Fibroblast of pulmonary artery (primary cell): Measurements from ENCODE around the gene UBD.

ENCODE experiments used
- DNase-seq: peaks from one replicate; pipeline ENCODE4 v3.0.0-alpha.2; 2010; ENCODE audit warnings: low read depth
- H3K4me3 ChIP-seq: replicated peaks from 2 replicates; pipeline ENCODE4 v1.5.1; 2011; ENCODE audit warnings: low read depth, mild to moderate bottlenecking, control low read depth, low read length, moderate library complexity
- CTCF ChIP-seq: IDR thresholded peaks from 2 replicates; pipeline ENCODE4 v1.5.1; 2011; ENCODE audit warnings: mild to moderate bottlenecking, control low read depth, low read length, inconsistent platforms; ENCODE audit errors: missing control alignments

Gene UBD

GRCh38 chr6:29559524-29560287, at the start of gene UBD:
UBD (minus strand) TSS chr6:29559732; CDS start chr6:29559701, 31 bp downstream.
- H3K4me3 ChIP-seq = no peak within 1 kb of the TSS
- TF ChIP-seq CTCF = no peak
- DNase-seq = no peak

- DNase-seq = no peak
- TF ChIP-seq CTCF = no peak
- no peak overlapping the region for H3K4me3 ChIP-seq
Measured at GRCh38 chr6:29608131-29608530, 48.6 kb upstream of the UBD start.

GRCh38 chr6:29603930-29604329, 44.4 kb upstream of the UBD start:
- TF ChIP-seq CTCF = no peak
- H3K4me3 ChIP-seq = no peak overlapping the region
- no peak for DNase-seq

DNA sequence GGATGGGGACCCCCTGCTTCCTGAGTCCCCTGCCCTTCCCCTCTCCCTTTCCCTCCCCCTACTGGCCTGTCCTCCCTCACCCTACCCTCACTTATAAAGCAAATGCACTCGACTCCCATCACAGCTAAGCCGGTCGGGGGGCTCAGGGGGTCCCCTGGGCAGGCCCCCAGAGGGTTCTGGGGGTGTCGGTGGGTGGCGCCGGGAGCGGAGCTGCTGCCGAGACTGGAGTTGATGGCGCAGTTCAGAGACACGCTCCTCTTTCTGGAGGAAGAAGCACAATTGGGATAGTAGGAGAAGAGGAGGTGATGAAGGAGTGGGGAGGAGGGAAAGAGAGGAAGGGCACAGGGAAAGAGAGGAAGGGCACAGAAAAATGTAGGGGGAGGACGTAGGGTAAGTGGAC, 43.9 kb upstream of the UBD start:
- no peak for TF ChIP-seq CTCF
- DNase-seq = no peak

GRCh38 chr6:29602564-29603361, 43.2 kb upstream of the UBD start:
- peak; percentile 32 for TF ChIP-seq CTCF

More for the DNA sequence above, 43.9 kb upstream of the UBD start:
- no peak overlapping the region for H3K4me3 ChIP-seq

GRCh38 chr6:29598172-29598747, 38.7 kb upstream of the UBD start:
- TF ChIP-seq CTCF = no peak
- no peak for DNase-seq
- no peak overlapping the region for H3K4me3 ChIP-seq

More at GRCh38 chr6:29602564-29603361, 43.2 kb upstream of the UBD start:
- H3K4me3 ChIP-seq = no peak overlapping the region
- DNase-seq = peak; percentile 28
